RWPE2 (cell line): ENCODE measurements around the gene LSMEM2.

Experiments used
- ATAC-seq: fragments of 200-7000 bp; cut with Tn5 transposase; 3 replicates; pipeline ENCODE4 v1.9.1; 2021; ENCODE audit warnings: low read depth
- DNase-seq: peaks from one replicate; pipeline ENCODE4 v3.0.0-alpha.2; 2020; ENCODE audit warnings: low spot score
- H3K27ac ChIP-seq: fragments of 450-650 bp; 2 replicates; pipeline ENCODE4 v1.5.1; 2017; ENCODE audit warnings: mild to moderate bottlenecking; ENCODE audit not compliant: poor library complexity, severe bottlenecking
- H3K27me3 ChIP-seq: fragments of 250-450 bp; sonication (Bioruptor Pico); 2 replicates; pipeline ENCODE4 v1.5.1; 2021; ENCODE audit warnings: mild to moderate bottlenecking, moderate library complexity; ENCODE audit not compliant: insufficient read depth, poor library complexity, severe bottlenecking
- H3K36me3 ChIP-seq: fragments of 250-450 bp; sonication (Bioruptor Pico); 2 replicates; pipeline ENCODE4 v1.5.1; 2020; ENCODE audit warnings: low read depth, mild to moderate bottlenecking, moderate library complexity
- H3K4me1 ChIP-seq: fragments of 250-450 bp; sonication (Bioruptor Pico); 2 replicates; pipeline ENCODE4 v1.5.1; 2021; ENCODE audit warnings: mild to moderate bottlenecking, moderate library complexity; ENCODE audit not compliant: insufficient read depth, poor library complexity, severe bottlenecking
- H3K4me3 ChIP-seq: fragments of 250-450 bp; sonication (Bioruptor Pico); 2 replicates; pipeline ENCODE4 v1.5.1; 2021; ENCODE audit warnings: mild to moderate bottlenecking, moderate library complexity; ENCODE audit not compliant: severe bottlenecking
- H3K9me3 ChIP-seq: fragments of 250-450 bp; sonication (Bioruptor Pico); 2 replicates; pipeline ENCODE4 v1.5.1; 2021; ENCODE audit warnings: mild to moderate bottlenecking, moderate library complexity; ENCODE audit not compliant: severe bottlenecking
- CTCF ChIP-seq: fragments of 450-650 bp; IDR thresholded peaks from one replicate; pipeline ENCODE4 v1.5.1; 2017; ENCODE audit warnings: mild to moderate bottlenecking, moderate library complexity; ENCODE audit not compliant: poor library complexity, severe bottlenecking

Gene LSMEM2

GRCh38 chr3:50294492-50295403 is 15.9 kb downstream of the LSMEM2 start:
- ATAC-seq (no peak), DNase-seq (no peak)
- Histone ChIP-seq H3K9me3 (no peaks in the 10 kb centered on the region), H3K27me3 (no peaks in the 10 kb centered on the region), H3K36me3 (peaks cover 10% of the 10 kb centered on the region), H3K27ac (no peak overlapping the region), H3K4me3 (no peak overlapping the region), H3K4me1 (peaks cover under 1% of the 10 kb centered on the region)
- TF ChIP-seq CTCF, result no peak

GRCh38 chr3:50295553-50296431 is 16.9 kb downstream of the LSMEM2 start:
- H3K4me3 ChIP-seq, result no peak overlapping the region
- no peak for TF ChIP-seq CTCF

GRCh38 chr3:50296721-50297383 is 18.0 kb downstream of the LSMEM2 start:
- no peak overlapping the region for H3K4me3 ChIP-seq
- H3K4me1 ChIP-seq, result peaks cover 9% of the 10 kb centered on the region
- no peak overlapping the region for H3K27ac ChIP-seq
- TF ChIP-seq CTCF, result no peak
- no peaks in the 10 kb centered on the region for H3K9me3 ChIP-seq
- ATAC-seq (no peak), DNase-seq (no peak)
- no peaks in the 10 kb centered on the region for H3K36me3 ChIP-seq
- H3K27me3 ChIP-seq, result no peaks in the 10 kb centered on the region

More at GRCh38 chr3:50295553-50296431, 16.9 kb downstream of the LSMEM2 start:
- DNase-seq (no peak), ATAC-seq (no peak)
- Histone ChIP-seq H3K27me3 (no peaks in the 10 kb centered on the region), H3K4me1 (peaks cover 9% of the 10 kb centered on the region), H3K36me3 (no peaks in the 10 kb centered on the region; the same call in 1 of the 2 replicates), H3K27ac (no peak overlapping the region), H3K9me3 (no peaks in the 10 kb centered on the region)

GRCh38 chr3:50297384-50297775 is 18.5 kb downstream of the LSMEM2 start:
- no peak overlapping the region for H3K4me3 ChIP-seq
- ATAC-seq (no peak), DNase-seq (no peak)
- peaks cover 9% of the 10 kb centered on the region for H3K4me1 ChIP-seq
- H3K9me3 ChIP-seq, result no peaks in the 10 kb centered on the region
- no peak for TF ChIP-seq CTCF
- H3K27me3 ChIP-seq, result no peaks in the 10 kb centered on the region
- H3K36me3 ChIP-seq, result no peaks in the 10 kb centered on the region
- H3K27ac ChIP-seq, result no peak overlapping the region
